T-helper 1 cell treated with Interleukin-12 subunit alpha and Interleukin-12 subunit beta and Interleukin-4 antibody, amounts not matched to agents 30 ng/mL and 1 ng/mL, for 36 hours (primary cell): ENCODE results near the gene OR10J5. TPM values are rescaled to one million over a fixed set of nuclear protein-coding genes. Genes with fewer than 3 reads are reported as not detected.
"Not testable (repeated sequence)": the region's sequence is repeated elsewhere in the genome, so short reads cannot be mapped to it uniquely, and the experiment has no call there.

Source experiments
- intact Hi-C: fragments of 100-400 bp; cut with micrococcal nuclease; formaldehyde crosslinking; loops from one replicate; pipeline ENCODE4 v1.15.1; 2024
- total RNA-seq: library from RNA; stranded (reverse); gene quantifications from 2 replicates; pipeline ENCODE4 v1.2.3, GENCODE V29; 2022

Gene OR10J5, protein sequence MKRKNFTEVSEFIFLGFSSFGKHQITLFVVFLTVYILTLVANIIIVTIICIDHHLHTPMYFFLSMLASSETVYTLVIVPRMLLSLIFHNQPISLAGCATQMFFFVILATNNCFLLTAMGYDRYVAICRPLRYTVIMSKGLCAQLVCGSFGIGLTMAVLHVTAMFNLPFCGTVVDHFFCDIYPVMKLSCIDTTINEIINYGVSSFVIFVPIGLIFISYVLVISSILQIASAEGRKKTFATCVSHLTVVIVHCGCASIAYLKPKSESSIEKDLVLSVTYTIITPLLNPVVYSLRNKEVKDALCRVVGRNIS
- not detected in 2 replicates for total RNA-seq

- intact Hi-C loops: no loop called here
Observed at GRCh38 chr1:159535907-159536306, at the start of gene OR10J5. OR10J5 (minus strand) TSS chr1:159536007; CDS start chr1:159536007, 0 bp downstream.

DNA sequence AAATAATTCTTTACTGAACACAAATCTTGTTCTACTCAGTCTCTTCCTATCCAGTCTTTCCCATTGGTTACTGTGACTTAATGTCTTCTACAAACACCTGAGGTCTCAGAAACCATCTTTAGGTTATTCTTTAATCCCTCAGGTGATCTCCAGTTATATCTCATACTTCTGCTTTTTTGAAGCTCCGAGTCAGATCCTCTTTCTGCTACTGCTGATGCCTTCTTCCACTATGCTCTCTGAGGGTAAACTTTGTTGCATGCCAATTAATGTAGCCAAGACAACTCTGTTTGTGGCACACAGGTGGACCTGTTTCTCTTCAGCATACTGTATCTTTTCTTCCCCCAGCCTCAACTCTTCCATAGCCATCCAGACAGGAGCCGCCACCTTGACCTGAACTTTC lies 48.7 kb upstream of the OR10J5 start:
- intact Hi-C loops: no loop called here

DNA sequence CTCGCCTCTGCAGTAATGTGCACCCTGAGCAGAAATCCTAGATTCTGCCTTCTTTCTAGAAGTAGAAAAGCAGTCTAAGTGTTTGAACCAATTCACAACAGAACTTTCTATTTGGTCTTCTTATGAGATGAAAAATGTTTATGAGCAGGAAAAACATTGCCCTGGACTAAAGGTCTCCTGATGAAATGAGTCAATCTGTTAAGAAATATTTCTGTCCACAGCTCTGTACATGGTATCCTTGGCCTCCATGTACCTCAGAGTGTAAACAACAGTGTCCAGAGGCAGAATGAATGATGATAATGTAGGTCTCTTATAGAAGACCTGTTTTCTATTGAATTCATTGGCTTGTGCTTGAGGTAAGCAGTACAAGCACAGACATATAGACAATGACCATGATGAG lies 45.6 kb upstream of the OR10J5 start:
- intact Hi-C loops: no loop called here

DNA sequence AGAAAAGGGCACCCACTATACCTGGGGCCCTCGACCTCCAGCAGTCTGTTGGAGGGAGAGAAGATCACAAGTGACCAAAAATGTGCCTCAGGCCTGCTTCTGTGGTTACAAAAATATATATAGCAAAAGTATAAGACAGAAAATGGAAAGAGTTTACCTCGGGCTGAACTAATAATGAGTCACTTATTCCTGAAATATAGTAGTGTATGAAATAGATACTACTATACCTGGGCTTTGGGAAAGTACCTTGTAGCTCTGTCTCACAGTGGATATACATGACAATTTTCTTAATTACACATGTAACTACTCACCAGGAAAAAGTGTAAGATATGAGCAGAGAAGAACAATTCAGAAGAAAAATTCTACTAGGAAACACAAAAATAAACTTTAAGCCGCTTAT lies 44.5 kb upstream of the OR10J5 start:
- intact Hi-C loops: no loop called here

DNA sequence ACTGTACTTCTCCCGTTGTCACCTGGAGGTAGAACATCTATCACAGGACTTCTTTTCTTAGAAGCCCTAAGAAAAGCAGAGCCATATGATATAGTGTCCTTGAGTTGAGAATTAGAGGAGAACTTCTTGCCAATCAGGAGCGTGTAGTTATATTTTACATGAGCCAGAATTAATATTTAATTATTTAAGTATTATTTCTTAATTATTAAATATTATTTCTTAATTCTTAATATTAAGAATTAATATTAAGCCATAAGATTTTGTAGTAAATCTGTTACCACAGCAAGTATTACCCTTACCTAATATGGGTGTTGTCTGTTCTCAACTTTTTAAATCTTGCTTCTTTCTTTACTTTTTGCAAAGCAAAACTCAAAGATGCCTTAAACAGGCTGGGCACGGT lies 41.6 kb upstream of the OR10J5 start:
- intact Hi-C loops: no loop called here

- intact Hi-C loops: no loop called here
Observed at GRCh38 chr1:159562680-159563079, 26.9 kb upstream of the OR10J5 start.

DNA sequence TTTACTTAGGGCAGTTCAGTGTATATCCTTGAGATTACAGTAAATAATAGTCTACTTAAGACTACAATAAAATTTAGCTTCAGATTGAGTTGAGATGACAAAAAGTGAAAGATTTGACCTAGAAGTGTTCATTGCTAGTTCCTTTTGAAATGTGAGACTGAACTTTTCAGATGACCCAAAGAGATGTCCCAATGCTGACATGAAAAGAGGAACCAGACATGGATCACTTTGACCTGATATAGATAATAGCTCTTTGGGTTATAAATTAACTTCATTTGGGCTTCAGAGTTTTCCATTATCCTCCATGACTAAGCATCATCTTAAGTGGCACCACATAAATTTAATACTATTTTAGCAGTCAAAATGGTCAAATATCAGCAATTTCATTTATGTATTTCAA lies 25.7 kb upstream of the OR10J5 start:
- intact Hi-C loops: no loop called here

DNA sequence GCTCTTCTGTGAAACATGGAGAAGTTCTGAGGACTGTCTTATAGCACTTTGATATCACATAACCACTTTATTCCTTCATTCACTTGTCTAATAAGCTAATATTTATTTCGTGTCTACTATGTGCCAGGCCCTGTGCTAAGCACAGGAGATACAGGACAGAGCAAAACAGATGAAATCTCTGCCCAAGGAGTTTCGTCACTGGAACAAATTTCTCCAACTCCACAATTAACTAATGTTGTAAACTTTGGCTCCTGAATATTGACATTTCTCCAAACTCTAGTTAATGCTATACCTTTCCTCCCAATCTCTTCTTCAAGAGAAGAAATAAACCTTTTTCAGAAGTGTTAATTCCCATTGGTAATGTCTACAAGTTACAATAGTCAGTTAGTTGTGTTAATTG lies 24.8 kb upstream of the OR10J5 start:
- intact Hi-C loops: no loop called here

DNA sequence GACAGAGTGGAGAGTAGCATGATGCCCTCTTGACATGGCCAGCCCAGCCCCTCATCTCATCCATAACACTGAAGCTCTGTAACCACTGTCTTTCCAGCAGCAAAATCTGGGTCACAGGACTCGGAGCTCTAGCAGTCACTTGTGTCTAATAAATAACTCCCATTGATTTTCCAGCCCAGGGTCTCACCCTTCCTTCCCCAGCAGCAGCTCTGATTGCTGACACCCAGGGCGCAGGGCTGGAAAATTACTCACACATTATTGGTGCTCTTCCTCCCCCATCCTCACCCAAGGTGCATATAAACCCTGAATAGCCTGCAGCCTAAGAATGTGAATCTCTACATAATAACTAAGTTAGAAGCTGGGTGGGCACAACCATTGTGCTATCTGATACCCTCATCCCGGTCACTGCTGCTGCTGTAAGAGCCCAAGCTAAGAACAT lies 21.1 kb upstream of the OR10J5 start:
- intact Hi-C loops: no loop called here

GRCh38 chr1:159554696-159555095 lies 18.9 kb upstream of the OR10J5 start:
- intact Hi-C loops: no loop called here

GRCh38 chr1:159554261-159554660 lies 18.5 kb upstream of the OR10J5 start:
- intact Hi-C loops: no loop called here

GRCh38 chr1:159548126-159548525 lies 12.3 kb upstream of the OR10J5 start:
- intact Hi-C loops: no loop called here

DNA sequence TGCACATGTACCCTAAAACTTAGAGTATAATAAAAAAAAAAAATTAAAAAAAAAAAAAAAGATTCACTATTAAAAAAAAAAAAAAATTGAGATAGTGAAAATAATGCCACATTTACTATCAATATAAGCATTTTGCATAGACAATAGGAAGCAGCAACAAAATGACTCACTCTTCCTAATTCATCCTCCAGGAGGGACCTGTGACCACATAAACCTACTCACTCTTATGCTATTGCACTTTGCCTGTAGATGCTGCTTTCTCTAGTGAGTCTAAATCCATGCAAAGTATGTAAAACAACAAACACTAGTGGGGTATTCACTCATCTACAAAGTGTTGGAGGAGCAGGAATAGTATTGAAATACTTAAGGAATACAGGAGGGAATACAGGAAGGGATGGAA lies 2.9 kb downstream of the OR10J5 start:
- intact Hi-C loops: no loop called here

GRCh38 chr1:159524792-159525191 lies 11.0 kb downstream of the OR10J5 start:
- intact Hi-C loops: not testable (repeated sequence)

DNA sequence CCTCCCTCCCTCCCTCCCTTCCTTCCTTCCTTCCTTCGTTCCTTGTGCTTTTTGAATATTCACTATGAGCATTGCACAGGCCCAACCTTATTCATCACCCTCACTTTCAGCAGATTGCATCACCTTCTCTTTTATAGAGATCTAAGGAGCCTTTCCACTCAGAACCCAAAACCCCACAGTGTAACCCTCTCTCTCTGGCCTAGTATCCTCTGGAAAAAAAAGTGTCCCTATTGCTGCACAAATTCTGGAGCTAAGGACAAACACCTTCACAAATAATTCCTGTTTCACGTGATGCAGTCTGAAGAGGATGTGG lies 25.6 kb downstream of the OR10J5 start:
- intact Hi-C loops: no loop called here

DNA sequence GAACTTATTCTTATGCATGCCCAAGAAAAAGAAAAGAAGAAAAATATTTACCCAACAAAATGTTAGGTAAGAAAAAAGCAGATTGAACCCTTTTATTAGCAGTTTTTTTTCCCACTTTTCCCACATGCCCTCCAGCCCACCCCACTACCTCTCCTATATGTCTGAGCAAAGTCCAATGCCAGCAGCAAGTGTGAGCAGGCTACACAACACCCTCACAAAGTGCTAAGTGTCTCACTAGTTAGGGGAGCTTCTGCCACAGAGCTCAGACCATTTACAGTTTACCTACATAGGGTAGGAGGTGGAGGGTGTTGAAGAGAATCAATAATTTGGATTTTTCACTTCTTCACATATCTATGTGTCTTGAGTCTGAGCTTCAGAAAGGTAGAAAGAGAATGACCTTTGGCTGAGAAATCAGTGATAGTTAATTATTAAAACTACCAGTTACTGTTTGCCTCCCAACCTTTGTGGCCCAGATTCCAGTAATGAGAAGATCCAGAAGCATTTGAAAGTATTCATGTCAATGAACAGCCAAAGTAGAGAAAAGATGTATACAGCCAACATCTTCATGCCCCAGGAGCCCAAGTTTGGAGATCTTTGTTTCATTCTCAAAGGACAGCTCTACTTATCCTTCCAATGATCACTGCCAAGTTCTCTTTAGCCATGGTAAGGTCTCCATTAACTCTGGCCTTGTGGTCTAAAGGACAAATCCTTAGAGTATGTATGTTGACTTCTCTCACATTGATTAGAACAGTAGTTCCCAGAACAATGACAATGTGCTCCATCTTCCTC lies 26.2 kb downstream of the OR10J5 start:
- intact Hi-C loops: no loop called here

- intact Hi-C loops: no loop called here
Observed at GRCh38 chr1:159508951-159509350, 26.9 kb downstream of the OR10J5 start.

DNA sequence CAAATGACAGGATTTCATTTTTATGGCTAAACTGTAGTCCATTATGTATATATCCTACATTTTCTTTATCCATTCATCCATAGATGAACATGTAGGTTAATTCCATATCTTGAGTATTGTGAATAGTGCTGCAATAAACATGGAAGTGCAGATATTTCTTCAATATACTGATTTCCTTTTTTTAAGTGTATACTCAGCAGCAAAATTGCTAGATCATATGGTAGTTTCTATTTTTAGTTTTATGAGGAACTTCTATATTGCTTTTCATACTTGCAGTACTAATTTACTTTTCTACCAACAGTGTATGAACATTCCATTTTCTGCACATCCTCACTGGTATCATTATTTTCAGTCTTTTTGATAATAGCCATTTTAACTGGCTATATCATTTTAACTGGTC lies 30.1 kb downstream of the OR10J5 start:
- intact Hi-C loops: no loop called here

- intact Hi-C loops: no loop called here
Observed at GRCh38 chr1:159501082-159501481, 34.7 kb downstream of the OR10J5 start.

DNA sequence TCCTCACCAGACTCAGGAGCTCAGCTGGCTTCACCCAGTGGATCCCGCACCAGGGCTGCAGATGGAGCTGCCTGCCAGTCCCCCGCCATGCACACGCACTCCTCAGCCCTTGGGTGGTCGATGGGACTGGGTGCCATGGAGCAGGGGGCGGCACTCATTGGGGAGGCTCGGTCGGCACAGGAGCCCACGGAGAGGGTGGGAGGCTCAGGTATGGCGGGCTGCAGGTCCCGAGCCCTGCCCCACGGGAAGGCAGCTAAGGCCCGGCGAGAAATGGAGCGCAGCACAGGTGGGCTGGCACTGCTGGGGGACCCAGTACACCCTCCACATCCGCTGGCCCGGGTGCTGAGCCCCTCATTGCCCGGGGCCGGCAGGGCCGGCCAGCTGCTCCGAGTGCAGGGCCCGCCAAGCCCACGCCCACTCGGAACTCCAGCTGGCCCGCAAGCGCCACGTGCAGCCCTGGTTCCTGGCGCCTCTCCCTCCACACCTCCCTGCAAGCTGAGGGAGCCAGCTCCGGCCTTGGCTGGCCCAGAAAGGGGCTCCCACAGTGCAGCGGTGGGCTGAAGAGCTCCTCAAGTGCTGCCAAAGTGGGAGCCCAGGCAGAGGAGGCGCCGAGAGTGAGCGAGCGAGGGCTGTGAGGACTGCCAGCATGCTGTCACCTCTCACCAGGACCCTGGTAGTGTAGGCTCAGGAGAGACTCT lies 41.1 kb downstream of the OR10J5 start:
- intact Hi-C loops: not testable (repeated sequence)

DNA sequence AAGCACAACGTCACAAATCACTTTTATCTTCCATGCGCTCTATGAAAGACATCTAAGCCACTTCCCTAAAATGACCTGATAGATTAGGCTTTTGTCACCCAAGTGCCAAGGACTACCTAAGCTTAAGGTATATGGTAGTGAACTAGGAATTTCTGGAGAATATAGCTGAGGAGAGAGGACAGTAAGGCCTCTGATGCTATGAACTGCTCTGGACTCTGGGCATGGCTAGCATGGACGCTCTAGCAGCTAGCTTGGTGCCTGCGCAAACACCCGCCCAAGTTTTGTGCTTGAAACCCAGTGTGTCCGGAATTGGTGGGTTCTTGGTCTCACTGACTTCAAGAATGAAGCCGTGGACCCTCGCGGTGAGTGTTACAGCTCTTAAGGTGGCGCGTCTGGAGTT lies 42.5 kb downstream of the OR10J5 start:
- intact Hi-C loops: no loop called here

DNA sequence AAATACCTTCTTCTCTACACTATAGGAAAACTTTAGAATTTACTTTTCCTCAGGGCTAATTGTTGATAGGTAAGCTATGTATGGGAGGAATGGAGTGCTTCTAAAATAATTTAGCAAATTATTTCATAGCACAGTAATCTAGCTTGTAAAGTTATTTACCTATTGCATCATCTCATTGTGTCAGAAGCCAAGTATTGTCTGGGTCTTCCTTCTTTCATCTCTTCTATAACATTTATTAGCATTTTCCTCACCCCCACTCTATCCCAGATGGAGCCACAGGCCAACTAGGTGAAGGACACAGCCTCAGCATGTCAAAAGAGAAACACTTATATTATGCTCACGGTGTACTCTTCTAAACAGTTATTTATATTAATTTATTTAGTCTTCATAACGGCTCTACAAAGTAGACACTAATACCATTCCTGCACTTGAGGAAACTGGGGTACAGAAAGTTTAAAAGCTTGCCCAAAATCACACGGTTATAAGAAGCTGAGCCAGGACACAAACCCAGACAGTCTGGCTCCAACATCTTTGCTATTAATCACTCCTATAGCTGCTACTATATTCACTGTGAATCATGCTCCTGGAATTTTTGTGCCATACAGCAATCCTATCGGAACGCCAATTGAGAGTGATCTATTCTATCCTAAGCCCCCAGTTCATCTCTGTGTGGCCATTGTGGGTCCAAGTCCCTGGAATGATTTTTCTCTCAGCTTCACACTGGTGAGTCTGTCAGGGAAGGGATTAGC lies 43.1 kb downstream of the OR10J5 start:
- intact Hi-C loops: no loop called here
